ENCODE data around the gene ZMYND15.

ZMYND15 gene

GRCh38 chr17:4744999-4745969 is 5.7 kb downstream of the ZMYND15 start:
- DNase-seq: no peak

DNA sequence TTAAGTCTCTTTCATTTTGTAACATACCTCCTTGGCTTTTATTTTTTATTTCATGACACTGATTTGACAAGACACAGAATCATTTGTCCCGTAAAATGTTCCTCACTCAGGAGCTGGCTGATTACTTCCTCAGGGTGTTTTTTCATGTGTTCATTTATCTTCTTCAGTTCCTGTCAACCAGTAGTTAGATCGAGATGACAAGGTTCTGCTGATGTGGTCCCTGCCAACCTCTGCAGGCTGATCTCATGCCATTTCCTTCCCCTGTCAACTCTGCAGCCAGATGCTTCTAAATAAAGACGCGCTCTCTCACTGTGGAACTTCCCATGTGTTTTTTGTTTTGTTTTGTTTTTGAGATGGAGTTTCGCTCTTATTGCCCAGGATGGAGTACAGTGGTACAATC is 8.2 kb downstream of the ZMYND15 start:
- peak; percentile 59 for DNase-seq

DNA sequence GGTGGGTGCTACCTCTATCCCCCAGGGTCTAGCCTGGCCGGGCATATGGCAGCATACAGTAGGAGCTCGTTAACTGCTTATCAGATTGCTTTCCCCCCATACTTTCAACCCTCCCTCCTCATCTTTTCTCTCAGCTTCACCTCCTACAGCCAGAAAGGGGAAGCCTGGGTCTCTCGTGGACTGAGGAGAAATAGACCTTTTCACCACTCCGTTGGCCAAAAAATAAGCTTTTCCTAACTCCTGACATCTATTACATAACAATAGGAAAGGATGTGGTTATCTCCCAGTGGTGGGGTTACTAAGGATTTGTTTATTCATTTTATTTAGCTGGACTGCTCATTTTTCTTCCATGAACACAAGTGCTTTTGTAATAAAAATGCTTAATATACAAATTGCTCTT is 9.1 kb downstream of the ZMYND15 start:
- DNase-seq: no peak

DNA sequence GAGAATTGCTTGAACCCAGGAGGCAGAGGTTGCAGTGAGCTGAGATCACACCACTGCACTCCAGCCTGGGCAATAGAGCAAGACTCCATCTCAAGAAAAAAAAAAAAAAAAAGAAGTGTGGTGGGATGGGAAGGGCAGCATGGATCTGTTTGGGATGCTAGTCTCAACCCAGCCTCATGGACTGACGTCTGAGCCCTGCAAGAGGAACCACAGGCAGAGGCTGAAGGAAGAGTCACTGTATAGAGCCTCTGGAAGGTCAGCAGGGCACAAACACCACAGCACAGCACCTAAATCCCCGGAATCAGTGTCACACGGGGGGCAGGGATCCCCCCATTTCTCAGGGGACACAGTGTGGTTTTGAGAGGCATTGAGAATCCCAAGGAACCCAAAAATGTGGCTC is 11.0 kb downstream of the ZMYND15 start:
- no peak for DNase-seq

DNA sequence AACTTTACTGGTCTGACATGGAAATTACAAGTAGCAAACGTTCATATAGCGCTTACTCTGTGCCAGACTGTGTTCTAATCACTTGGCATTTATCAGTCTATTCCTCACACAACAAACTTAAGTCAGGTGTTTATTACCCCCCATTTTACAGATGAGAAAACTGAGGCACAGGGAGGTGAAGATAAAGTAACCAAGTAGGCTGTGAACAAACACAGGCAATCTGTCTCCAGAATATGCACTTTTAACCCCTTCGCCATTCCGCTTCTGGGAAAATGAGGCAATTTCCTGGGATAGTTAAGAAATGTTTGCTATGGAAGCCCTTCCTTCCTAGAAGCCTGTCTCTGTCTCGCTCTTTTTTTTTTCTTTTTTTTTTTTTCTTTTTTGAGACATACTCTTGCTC is 12.3 kb downstream of the ZMYND15 start:
- no peak for DNase-seq

DNA sequence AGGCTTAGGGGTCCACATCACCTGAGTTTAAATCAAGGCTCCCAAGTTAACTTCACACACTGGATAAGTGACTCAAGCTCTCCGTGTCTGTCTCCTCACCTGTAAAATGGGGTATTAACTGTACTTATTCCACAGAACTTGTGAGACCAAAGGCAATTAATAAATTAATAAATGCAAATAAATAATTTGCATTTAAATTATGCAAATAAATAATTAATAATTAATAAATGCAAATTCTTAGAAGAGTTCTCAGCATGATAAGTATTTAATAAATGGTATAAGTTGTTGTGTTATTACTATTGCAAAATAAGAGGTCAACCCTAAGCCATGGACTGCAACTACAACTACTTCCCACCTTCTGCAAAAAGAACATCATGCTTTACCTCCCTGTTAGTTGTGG is 13.8 kb downstream of the ZMYND15 start:
- DNase-seq: no peak

DNA sequence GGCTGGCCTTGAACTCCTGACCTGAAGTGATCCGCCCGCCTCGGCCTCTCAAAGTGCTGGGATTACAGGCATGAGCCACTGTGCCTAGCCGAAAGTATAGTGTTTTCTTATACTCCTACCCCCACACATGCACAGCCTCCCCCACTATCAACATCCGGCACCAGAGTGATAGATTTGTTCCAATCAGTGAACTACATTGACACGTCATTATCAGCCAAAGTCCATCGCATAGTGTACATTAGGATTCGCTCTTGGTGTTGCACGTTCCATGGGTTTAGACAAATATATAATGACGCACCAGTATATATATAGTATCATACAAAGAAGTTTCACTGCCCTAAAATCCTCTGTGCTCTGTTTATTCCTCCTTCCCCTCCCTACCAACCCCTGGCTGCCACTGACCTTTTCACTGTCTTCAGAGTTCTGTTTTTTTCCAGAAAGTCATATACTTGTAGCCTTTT is 20.2 kb downstream of the ZMYND15 start:
- no peak for DNase-seq

DNA sequence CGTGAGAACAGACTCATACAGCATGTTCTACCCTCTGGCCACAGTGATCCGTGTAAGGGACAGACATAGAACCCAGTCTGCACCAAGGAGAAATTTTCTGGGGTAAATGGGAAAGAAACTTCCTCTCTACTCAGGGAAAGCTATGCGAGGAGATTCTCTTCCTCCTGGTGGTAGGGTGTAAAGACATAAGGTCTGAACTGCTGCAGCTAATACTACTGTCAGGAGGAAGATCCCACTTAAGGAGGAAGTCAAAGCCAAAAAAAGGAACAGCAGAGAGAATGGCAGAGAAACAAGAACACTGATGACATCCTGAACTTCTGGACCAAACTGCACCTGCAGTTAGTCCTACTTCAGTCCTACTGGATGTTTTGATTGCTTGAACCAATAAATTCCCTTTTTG is 25.0 kb downstream of the ZMYND15 start:
- DNase-seq: no peak

DNA sequence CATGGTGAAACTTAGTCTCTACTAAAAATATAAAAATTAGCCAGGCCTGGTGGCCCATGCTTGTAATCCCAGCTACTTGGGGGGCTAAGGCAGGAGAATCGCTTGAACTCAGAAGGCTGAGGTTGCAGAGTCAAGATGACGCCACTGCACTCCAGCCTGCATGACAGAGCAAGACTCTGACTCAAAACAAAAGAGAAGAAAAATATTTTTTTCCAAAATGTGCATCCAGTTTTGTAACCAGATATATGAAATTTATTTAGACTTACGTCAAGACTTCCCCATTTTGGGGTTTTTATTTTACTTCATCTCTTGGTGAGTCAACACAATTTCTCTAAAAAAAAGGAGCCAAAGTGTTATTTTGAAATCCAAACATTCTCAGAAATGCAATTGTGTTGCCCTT is 26.6 kb downstream of the ZMYND15 start:
- DNase-seq: peak; percentile 69

- no peak for DNase-seq
Observed at GRCh38 chr17:4766723-4767122, 27.1 kb downstream of the ZMYND15 start.

GRCh38 chr17:4768298-4768697 is 28.7 kb downstream of the ZMYND15 start:
- DNase-seq: peak; percentile 21

DNA sequence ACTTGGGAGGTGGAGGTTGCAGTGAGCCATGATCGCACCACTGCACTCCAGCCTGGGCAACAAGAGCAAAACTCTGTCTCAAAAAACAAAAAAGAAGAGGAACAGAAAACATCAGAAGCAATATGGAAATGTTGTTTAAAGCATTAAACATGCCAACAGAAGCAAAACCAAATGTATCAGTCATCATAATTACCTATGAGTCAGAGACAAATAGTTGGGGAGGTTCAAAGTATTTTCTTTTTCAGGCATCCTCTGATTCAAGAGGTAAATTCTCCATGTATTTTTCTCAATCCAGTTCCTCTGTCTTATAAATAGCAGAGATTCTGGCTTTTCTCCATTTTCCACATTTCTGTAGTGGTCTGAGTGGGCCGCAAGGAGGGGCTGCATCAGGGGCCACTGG is 30.0 kb downstream of the ZMYND15 start:
- DNase-seq: no peak

GRCh38 chr17:4771519-4772234 is 32.0 kb downstream of the ZMYND15 start, which contains the start of gene TM4SF5:
Gene TM4SF5, plus strand, starts transcription at chr17:4771886. Its CDS starts 37 bp downstream, at chr17:4771923.
- no peak for DNase-seq

- DNase-seq: no peak
Observed at GRCh38 chr17:4772235-4772613, 32.6 kb downstream of the ZMYND15 start.

- DNase-seq: no peak
Observed at GRCh38 chr17:4777969-4778760, 38.5 kb downstream of the ZMYND15 start.

GRCh38 chr17:4780325-4780955 is 40.8 kb downstream of the ZMYND15 start:
- no peak for DNase-seq

- DNase-seq: peak; percentile 24
Observed at GRCh38 chr17:4782652-4783051, 43.0 kb downstream of the ZMYND15 start.

DNA sequence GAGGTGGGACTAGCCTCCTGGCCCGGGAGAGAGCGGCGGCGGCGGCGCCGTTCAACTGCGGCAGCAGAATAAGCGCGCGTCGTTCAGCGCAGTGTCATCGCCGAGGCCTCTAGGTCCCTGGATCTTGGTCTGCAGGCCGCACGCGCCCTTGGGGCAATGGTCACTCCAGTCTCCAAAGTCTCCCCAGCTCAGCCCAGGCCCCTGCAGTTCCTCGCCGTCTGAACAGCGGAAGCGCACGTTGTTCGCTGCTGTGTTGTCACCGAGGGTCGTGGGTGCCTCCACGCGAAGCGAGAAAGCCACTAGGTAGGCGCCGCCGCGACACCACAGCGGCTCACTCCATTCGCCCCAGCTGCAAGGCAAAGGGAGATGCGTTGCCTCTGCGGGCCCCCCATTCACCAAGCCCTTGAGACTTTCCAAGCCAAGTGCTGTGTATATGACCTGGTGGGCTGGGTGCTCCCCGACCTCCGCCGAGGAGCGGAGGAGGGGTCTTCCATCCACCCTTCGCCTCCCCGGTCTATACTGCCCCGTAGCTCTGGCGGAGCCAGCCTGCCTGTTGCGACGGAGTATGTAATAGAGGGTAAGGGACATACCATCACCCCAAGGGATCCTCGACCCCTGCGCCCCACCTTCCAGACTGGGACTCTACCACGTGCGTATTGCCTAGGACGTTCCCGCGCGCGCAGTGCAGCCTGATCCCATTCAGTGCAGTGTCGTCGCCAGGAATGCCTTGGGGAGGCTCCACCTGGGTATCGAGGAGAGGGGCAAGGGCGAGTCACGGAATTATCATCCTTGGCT is 45.9 kb downstream of the ZMYND15 start:
- DNase-seq: no peak

GRCh38 chr17:4786106-4786511 is 46.5 kb downstream of the ZMYND15 start, which contains the start of gene VMO1:
Gene VMO1, minus strand, starts transcription at chr17:4786364. Its CDS starts 12 bp downstream, at chr17:4786352.
- DNase-seq: no peak

DNA sequence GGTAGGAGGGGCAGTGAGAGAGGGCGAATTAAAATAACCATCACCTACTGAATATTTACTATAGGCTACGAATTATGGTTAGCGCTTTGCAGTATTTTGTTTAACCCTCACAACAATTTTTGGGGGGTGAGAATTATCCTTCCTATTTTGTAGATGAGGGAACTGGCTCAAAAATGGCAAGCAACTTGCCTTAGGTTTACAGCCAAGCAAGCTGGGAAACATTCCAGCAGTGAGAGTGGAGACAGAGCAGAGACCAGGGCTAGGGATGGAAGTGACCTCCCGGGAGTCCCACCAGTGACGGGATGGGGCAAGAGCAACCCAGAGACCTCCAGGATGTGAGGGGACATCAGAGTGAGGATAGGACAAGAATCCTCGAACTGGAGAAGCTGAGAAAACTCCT is 46.9 kb downstream of the ZMYND15 start:
- no peak for DNase-seq

DNA sequence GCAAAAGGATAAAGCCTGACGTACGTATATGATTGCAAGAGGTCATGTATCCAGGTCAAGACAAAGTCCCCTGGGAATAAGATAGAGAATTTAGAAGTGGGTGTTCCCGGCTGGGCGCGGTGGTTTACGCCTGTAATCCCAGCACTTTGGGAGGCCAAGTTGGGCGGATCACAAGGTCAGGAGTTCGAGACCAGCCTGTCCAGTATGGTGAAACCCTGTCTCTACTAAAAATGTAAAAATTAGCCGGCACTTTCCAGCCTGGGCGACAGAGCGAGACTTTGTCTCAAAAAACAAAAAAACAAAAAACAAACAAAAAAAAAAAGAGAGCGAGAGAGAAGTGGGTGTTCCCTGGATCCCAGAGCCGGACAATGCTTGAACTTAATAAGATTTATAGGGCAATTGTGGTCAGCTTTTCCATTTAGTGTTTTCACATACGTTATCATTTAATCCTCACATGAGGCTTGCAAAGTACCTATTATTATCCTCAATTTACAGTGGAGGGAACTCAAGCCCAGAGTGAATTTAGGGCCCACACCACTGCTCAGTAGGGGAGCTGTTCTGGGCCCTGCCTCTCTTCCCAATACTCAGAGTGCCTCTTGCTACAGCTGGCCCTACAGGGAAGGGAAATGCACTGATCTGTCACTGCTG is 48.6 kb downstream of the ZMYND15 start:
- no peak for DNase-seq

Measured in CD4-positive, alpha-beta T cell treated with Interferon gamma for 1 hour (primary cell).